HepG2 (cell line): ENCODE measurements around the gene TULP3. TPM values are rescaled to one million over a fixed set of nuclear protein-coding genes. Genes with fewer than 3 reads are reported as not detected.

Source experiments
- AKAP8 ChIP-seq: sonication (generic); formaldehyde crosslinking; IDR thresholded peaks from 2 replicates; pipeline ENCODE4 v1.5.1; 2020; ENCODE audit warnings: mild to moderate bottlenecking, missing genetic modification reagents
- DMAP1 ChIP-seq: IDR thresholded peaks from 2 replicates; pipeline ENCODE4 v1.6.1; 2016
- ELF3 ChIP-seq: IDR thresholded peaks from 2 replicates; pipeline ENCODE4 v1.6.1; 2016; ENCODE audit warnings: missing genetic modification reagents, missing compliant biosample characterization
- ERF ChIP-seq: IDR thresholded peaks from 2 replicates; pipeline ENCODE4 v1.6.1; 2018; ENCODE audit warnings: missing biosample characterization, missing genetic modification reagents
- HNF1B ChIP-seq: sonication (generic); formaldehyde crosslinking; IDR thresholded peaks from 2 replicates; pipeline ENCODE4 v1.5.1; 2020; ENCODE audit warnings: mild to moderate bottlenecking, moderate library complexity, missing genetic modification reagents
- HNRNPL ChIP-seq: fragments of 200-400 bp; formaldehyde crosslinking; IDR thresholded peaks from 2 replicates; pipeline ENCODE4 v1.6.1; 2017; ENCODE audit warnings: mild to moderate bottlenecking, low read depth, low read length
- JDP2 ChIP-seq: sonication (generic); formaldehyde crosslinking; IDR thresholded peaks from 2 replicates; pipeline ENCODE4 v1.8.1; 2022; ENCODE audit warnings: missing genetic modification reagents, borderline replicate concordance
- KLF11 ChIP-seq: IDR thresholded peaks from 2 replicates; pipeline ENCODE4 v1.6.1; 2016; ENCODE audit warnings: missing compliant biosample characterization
- MED1 ChIP-seq: sonication (generic); formaldehyde crosslinking; IDR thresholded peaks from 2 replicates; pipeline ENCODE4 v1.4.0; 2020; ENCODE audit warnings: missing genetic modification reagents
- MNT ChIP-seq: fragments of 450-650 bp; IDR thresholded peaks from 2 replicates; pipeline ENCODE4 v1.6.1; 2016
- NCOR1 ChIP-seq: fragments of 200-600 bp; sonication (generic); IDR thresholded peaks from 2 replicates; pipeline ENCODE4 v1.7.0; 2017; ENCODE audit warnings: antibody characterized with exemption, low read length, borderline replicate concordance
- NFIC ChIP-seq: IDR thresholded peaks from 2 replicates; pipeline ENCODE4 v1.6.1; 2012; ENCODE audit warnings: mild to moderate bottlenecking, low read length, inconsistent platforms
- SIN3A ChIP-seq: IDR thresholded peaks from 2 replicates; pipeline ENCODE4 v1.6.1; 2011; ENCODE audit warnings: low read depth, mild to moderate bottlenecking, control low read depth, low read length, borderline replicate concordance
- THAP8 ChIP-seq: sonication (generic); formaldehyde crosslinking; IDR thresholded peaks from 2 replicates; pipeline ENCODE4 v1.5.1; 2020; ENCODE audit warnings: missing genetic modification reagents, mild to moderate bottlenecking, borderline replicate concordance
- THRA ChIP-seq: sonication (generic); formaldehyde crosslinking; IDR thresholded peaks from 2 replicates; pipeline ENCODE4 v1.4.0; 2020; ENCODE audit warnings: missing genetic modification reagents, borderline replicate concordance
- ZBTB1 ChIP-seq: sonication (generic); formaldehyde crosslinking; IDR thresholded peaks from 2 replicates; pipeline ENCODE4 v1.4.0; 2020; ENCODE audit warnings: missing genetic modification reagents, borderline replicate concordance
- ZBTB7B ChIP-seq: sonication (generic); formaldehyde crosslinking; IDR thresholded peaks from 2 replicates; pipeline ENCODE4 v1.4.0; 2020; ENCODE audit warnings: missing genetic modification reagents
- ZFAT ChIP-seq: sonication (generic); formaldehyde crosslinking; conservative IDR thresholded peaks from 2 replicates; pipeline ENCODE4 v1.8.1; 2023; ENCODE audit warnings: missing genetic modification reagents, inconsistent platforms
- ZMAT3 ChIP-seq: sonication (generic); formaldehyde crosslinking; conservative IDR thresholded peaks from 2 replicates; pipeline ENCODE4 v1.7.0; 2021; ENCODE audit warnings: missing genetic modification reagents
- ZNF33B ChIP-seq: sonication (generic); formaldehyde crosslinking; IDR thresholded peaks from 2 replicates; pipeline ENCODE4 v1.5.1; 2020; ENCODE audit warnings: mild to moderate bottlenecking, missing genetic modification reagents
- ZNF383 ChIP-seq: sonication (generic); formaldehyde crosslinking; IDR thresholded peaks from 2 replicates; pipeline ENCODE4 v1.4.0; 2020; ENCODE audit warnings: missing genetic modification reagents, mild to moderate bottlenecking, borderline replicate concordance
- ZNF567 ChIP-seq: sonication (generic); formaldehyde crosslinking; IDR thresholded peaks from 2 replicates; pipeline ENCODE4 v1.8.1; 2023; ENCODE audit warnings: mild to moderate bottlenecking, missing genetic modification reagents, borderline replicate concordance
- ZNF598 ChIP-seq: sonication (generic); formaldehyde crosslinking; IDR thresholded peaks from 2 replicates; pipeline ENCODE4 v1.5.1; 2020; ENCODE audit warnings: mild to moderate bottlenecking, missing genetic modification reagents, borderline replicate concordance
- ZNF605 ChIP-seq: sonication (generic); formaldehyde crosslinking; IDR thresholded peaks from 2 replicates; pipeline ENCODE4 v1.8.0; 2022; ENCODE audit warnings: mild to moderate bottlenecking, missing genetic modification reagents
- ZNF652 ChIP-seq: IDR thresholded peaks from 2 replicates; pipeline ENCODE4 v1.6.1; 2016; ENCODE audit warnings: low read depth, borderline replicate concordance
- ZNF672 ChIP-seq: sonication (generic); formaldehyde crosslinking; IDR thresholded peaks from 2 replicates; pipeline ENCODE4 v1.8.1; 2022; ENCODE audit warnings: missing genetic modification reagents
- ZNF777 ChIP-seq: sonication (generic); formaldehyde crosslinking; IDR thresholded peaks from 2 replicates; pipeline ENCODE4 v1.4.0; 2020; ENCODE audit warnings: missing genetic modification reagents
- polyA plus RNA-seq, 8 experiments: library from polyadenylated mRNA; depleted of rRNA in 3 of 8; stranded (reverse) in 7 of 8; unstranded in 1 of 8; fragments of >200 nt; fragmentation: Illumina TruSeq in 4 of 8; extraction: Trizol in 4 of 8; gene quantifications; 2 replicates each; pipeline versions ENCODE4 v1.2.1 to v1.2.3, GENCODE V29; 2011 to 2016; ENCODE audit warnings: low read depth in 4 of 8, missing spikeins in 1 of 8, mixed read lengths in 1 of 8; ENCODE audit not compliant: insufficient read depth in 1 of 8
- total RNA-seq, 5 experiments: library from RNA; depleted of rRNA; stranded (reverse); fragments of >200 nt; fragmentation: Illumina TruSeq; extraction: Trizol; gene quantifications; 2 replicates each; pipeline ENCODE4 v1.2.3, GENCODE V29; 2016; ENCODE audit warnings: low read depth in 1 of 5

Gene TULP3
- total and polyA plus RNA-seq, 2 of the 13 experiments (the other 11 are each of a cell fraction or from before 2014, with no cell fraction given) = 11.2 to 13.2 TPM

- no peak for TF ChIP-seq NCOR1
- TF ChIP-seq HNF1B (CRISPR knock-in tag) = peak; percentile 55; the same call in 1 of the 2 replicates
- peak; percentile 73 for TF ChIP-seq ELF3 (CRISPR knock-in tag)
- peak; percentile 50; the same call in 1 of the 2 replicates for TF ChIP-seq DMAP1
- peak; percentile 42; the same call in 1 of the 2 replicates for TF ChIP-seq MED1 (CRISPR knock-in tag)
- TF ChIP-seq ZNF567 (CRISPR knock-in tag) = no peak
- TF ChIP-seq THRA (CRISPR knock-in tag) = 0 out of 2 replicates have a peak, but pooled peaks have one; percentile 53
- TF ChIP-seq ZFAT (CRISPR knock-in tag) = no peak
- TF ChIP-seq JDP2 (CRISPR knock-in tag) = no peak
- 0 out of 2 replicates have a peak, but pooled peaks have one; percentile 69 for TF ChIP-seq SIN3A
- TF ChIP-seq NFIC = no peak
- TF ChIP-seq ZMAT3 (CRISPR knock-in tag) = 0 out of 2 replicates have a peak, but pooled peaks have one; percentile 35
- TF ChIP-seq ZBTB7B (CRISPR knock-in tag) = no peak
- no peak; the same call in 1 of the 2 replicates for TF ChIP-seq ZNF33B (CRISPR knock-in tag)
- TF ChIP-seq ERF (CRISPR knock-in tag) = peak; percentile 75
- TF ChIP-seq KLF11 (CRISPR knock-in tag) = no peak
- TF ChIP-seq ZNF672 = no peak
- 0 out of 2 replicates have a peak, but pooled peaks have one; percentile 56 for TF ChIP-seq ZNF598
- TF ChIP-seq ZNF652 = no peak
- TF ChIP-seq HNRNPL = peak; percentile 94
- TF ChIP-seq AKAP8 (CRISPR knock-in tag) = no peak
- no peak for TF ChIP-seq ZNF777
- 0 out of 2 replicates have a peak, but pooled peaks have one; percentile 31 for TF ChIP-seq ZNF605
- TF ChIP-seq MNT = peak; percentile 66
- no peak for TF ChIP-seq THAP8 (CRISPR knock-in tag)
- TF ChIP-seq ZBTB1 (CRISPR knock-in tag) = no peak
- TF ChIP-seq ZNF383 (CRISPR knock-in tag) = no peak
These were observed 67.9 kb downstream of the TULP3 start (continued) for GRCh38 chr12:2958432-2959191.
